Right kidney (tissue), 1 donor: Measurements from ENCODE around the gene COASY.
"Not testable (repeated sequence)": the region's sequence is repeated elsewhere in the genome, so short reads cannot be mapped to it uniquely, and the experiment has no call there.

Experiments used
- DNase-seq: peaks from one replicate; pipeline ENCODE4 v3.0.0-alpha.2; 2016

The COASY gene

GRCh38 chr17:42530952-42531454 lies 30.9 kb upstream of the COASY start:
- DNase-seq = no peak

DNA sequence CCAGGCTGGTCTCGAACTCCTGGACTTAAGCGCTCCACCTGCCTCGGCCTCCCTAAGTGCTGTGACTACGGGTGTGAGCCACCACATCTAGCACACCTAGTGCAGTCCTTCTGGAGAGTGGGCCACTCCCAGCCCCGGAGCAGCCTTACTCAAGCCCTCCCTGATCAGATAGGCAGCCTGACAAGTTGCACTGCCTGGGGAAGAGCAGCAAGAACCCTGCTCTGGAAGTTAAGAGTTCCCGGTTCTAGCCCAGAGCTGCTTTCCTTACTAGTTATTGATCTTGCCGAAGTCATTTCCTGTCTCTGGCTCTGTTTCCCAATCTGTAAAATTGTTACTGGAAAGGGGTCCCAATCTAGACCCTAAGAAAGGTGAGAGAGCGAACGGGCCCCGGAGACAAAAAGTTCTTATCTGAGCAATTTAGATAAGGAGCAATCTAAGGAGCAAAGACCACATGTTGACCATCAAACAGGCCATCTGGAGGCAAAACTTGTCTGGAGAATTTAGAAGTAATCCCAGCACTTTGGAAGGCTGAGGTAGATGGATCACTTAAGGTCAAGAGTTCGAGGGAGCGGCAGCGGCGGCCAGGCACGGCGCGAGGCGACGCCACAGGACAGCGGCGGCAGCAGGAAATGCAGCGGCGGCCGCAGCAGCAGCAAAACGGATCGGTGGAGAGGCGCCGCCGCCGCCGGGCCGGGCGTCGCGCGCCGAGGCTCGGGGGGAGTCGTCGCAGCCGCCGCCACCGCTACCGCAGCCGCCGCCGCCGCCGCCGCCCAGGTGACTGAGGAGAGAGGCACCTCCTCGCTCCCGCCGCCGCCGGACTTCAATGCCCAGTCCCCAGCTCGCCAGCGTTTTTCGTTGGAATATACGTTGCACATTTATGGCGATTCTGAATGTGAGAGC lies 30.2 kb upstream of the COASY start:
- DNase-seq = peak; percentile 70

DNA sequence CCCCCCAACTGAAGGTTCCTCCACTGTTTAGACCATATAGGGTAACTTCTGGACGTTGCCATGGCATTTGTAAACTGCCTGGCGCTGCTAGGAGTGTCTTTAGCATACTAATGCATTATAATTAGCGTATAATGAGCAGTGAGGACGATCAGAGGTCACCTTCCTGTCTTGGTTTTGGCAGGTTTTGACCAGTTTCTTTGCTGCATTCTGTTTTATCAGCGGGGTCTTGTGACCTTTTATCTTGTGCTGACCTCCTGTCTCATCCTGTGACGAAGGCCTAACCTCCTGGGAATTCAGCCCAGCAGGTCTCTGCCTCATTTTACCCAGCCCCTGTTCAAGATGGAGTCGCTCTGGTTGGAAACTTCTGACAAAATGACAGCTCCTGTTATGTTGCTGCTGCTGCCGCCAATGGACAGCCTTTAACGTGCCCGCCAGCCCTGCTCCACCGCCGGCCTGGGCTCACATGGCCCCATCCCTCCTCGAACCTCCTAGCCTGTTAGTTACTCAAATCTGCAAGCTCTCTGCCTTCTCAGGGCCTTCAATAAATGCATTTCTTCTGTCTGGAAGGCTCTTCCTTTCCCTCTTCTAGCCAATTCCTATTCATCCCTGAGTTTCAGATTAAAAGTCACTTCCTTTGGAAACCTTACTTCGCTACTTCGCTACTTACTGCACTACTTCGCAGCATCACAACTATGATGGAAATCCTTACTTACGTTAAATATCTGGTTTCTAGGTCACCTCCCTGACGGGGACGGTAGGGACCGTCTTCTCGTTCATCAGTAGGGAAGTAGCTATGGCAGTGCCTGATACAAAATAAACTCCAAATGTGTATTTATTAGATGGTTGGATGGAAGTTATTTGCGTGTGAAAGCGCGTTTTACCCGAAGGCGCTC lies 26.5 kb upstream of the COASY start:
- no peak for DNase-seq

DNA sequence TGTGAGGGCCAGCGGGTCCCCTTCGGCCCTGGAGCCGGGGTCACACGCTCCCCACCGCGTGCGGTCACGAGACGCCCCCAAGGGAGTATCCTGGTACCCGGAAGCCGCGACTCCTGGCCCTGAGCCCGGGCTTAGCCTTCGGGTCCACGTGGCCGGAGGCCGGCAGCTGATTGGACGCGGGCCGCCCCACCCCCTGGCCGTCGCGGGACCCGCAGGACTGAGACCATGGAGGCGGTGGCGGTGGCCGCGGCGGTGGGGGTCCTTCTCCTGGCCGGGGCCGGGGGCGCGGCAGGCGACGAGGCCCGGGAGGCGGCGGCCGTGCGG lies 25.9 kb upstream of the COASY start, which contains the start of gene NAGLU:
Gene NAGLU, plus strand, starts transcription at position 194 of the 324 bp plus-strand sequence. Its CDS starts 32 bp downstream, at position 226.
- DNase-seq = peak; percentile 78

GRCh38 chr17:42536372-42537155 lies 25.4 kb upstream of the COASY start:
- peak; percentile 68 for DNase-seq

DNA sequence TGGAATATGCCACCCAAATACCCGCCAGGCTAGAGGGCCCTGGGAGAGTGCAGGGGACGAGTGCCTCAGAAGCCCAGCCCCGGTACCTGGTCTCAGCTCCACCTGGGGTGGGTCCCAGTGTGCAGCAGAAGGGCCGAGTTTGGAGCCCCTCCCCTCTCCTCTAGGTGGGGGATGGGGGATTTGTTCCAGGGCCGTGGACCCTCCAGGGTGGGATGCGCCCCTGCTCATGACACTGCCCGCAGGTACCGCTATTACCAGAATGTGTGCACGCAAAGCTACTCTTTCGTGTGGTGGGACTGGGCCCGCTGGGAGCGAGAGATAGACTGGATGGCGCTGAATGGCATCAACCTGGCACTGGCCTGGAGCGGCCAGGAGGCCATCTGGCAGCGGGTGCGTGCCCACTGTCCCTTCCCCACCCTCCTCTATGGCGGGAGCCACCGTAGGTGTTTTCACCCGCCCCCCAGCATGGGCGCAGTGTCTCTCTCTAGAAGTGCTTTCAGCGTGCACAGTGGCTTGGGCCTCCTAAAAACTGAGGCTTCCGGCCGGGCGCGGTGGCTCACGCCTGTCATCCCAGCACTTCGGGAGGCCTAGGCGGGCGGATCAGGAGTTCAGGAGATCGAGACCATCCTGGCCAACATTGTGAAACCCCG lies 24.7 kb upstream of the COASY start:
- DNase-seq = no peak

DNA sequence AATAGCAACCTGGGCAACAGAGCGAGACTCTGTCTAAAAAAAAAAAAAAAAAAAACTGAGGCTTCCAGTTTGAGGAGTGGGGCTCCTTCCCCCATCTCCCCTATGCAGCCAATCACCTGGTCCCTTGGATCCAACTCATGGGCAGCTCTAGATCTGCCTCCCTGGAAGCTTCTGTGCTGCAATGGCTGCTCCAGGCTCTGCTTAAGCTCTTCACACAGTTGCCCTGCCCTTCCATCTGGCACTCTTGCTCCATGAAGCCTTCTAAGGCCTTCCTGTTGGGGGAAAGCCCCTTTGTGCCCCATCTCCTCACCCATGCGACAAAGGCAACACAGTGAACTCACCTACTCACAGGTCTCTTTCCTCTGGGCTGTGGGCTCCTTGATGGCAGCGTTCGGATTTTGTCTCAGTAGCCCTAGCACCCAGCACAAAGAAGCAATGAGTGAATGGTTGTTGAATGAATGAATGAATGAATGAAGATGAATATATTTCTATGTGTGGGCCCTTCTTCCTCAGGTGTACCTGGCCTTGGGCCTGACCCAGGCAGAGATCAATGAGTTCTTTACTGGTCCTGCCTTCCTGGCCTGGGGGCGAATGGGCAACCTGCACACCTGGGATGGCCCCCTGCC lies 24.0 kb upstream of the COASY start:
- no peak for DNase-seq

- no peak for DNase-seq
These were observed 23.5 kb upstream of the COASY start for GRCh38 chr17:42538482-42538881.

DNA sequence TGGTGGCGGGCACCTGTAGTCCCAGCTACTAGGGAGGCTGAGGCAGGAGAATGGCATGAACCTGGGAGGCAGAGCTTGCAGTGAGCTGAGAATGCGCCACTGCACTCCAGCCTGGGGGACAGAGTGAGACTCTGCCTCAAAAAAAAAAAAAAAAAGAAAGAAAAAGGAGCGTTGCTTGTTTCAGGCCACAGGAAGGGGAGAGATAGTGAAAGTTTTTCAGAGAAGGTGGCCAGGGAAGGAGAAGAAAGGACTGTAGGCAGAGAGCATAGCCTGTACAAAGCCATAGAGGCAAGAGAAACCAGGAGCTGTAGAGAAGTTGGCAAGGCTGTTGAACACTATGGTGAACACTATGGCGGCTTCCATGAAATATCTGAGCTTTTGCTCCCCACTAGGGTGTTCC lies 21.4 kb upstream of the COASY start:
- DNase-seq = not testable (repeated sequence)

GRCh38 chr17:42541041-42541833 lies 20.7 kb upstream of the COASY start:
- DNase-seq = no peak

DNA sequence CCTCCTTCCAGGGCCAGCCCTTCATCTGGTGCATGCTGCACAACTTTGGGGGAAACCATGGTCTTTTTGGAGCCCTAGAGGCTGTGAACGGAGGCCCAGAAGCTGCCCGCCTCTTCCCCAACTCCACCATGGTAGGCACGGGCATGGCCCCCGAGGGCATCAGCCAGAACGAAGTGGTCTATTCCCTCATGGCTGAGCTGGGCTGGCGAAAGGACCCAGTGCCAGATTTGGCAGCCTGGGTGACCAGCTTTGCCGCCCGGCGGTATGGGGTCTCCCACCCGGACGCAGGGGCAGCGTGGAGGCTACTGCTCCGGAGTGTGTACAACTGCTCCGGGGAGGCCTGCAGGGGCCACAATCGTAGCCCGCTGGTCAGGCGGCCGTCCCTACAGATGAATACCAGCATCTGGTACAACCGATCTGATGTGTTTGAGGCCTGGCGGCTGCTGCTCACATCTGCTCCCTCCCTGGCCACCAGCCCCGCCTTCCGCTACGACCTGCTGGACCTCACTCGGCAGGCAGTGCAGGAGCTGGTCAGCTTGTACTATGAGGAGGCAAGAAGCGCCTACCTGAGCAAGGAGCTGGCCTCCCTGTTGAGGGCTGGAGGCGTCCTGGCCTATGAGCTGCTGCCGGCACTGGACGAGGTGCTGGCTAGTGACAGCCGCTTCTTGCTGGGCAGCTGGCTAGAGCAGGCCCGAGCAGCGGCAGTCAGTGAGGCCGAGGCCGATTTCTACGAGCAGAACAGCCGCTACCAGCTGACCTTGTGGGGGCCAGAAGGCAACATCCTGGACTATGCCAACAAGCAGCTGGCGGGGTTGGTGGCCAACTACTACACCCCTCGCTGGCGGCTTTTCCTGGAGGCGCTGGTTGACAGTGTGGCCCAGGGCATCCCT lies 18.5 kb upstream of the COASY start:
- no peak for DNase-seq

DNA sequence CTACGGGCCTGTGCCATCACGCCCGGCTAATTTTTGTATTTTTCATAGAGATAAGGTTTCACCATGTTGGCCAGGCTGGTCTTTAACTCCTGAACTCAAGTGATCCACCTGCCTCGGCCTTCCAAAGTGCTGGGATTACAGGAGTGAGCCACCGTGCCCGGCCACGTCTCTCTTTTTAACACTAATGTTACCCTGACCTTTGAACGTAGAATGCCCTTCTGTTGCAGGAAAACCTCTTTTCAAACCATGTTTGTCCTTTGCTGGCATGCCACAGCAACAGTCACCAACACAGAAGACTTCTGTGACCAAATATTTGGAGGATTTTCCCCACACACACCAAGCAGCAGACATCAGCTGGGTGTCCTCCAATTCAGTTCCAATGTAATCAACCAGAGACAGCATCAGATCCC lies 17.1 kb upstream of the COASY start:
- no peak for DNase-seq

GRCh38 chr17:42545755-42546505 lies 16.0 kb upstream of the COASY start:
- DNase-seq = not testable (repeated sequence)

GRCh38 chr17:42547001-42547461 lies 14.9 kb upstream of the COASY start:
- DNase-seq = no peak

GRCh38 chr17:42547698-42548069 lies 14.3 kb upstream of the COASY start:
- no peak for DNase-seq

DNA sequence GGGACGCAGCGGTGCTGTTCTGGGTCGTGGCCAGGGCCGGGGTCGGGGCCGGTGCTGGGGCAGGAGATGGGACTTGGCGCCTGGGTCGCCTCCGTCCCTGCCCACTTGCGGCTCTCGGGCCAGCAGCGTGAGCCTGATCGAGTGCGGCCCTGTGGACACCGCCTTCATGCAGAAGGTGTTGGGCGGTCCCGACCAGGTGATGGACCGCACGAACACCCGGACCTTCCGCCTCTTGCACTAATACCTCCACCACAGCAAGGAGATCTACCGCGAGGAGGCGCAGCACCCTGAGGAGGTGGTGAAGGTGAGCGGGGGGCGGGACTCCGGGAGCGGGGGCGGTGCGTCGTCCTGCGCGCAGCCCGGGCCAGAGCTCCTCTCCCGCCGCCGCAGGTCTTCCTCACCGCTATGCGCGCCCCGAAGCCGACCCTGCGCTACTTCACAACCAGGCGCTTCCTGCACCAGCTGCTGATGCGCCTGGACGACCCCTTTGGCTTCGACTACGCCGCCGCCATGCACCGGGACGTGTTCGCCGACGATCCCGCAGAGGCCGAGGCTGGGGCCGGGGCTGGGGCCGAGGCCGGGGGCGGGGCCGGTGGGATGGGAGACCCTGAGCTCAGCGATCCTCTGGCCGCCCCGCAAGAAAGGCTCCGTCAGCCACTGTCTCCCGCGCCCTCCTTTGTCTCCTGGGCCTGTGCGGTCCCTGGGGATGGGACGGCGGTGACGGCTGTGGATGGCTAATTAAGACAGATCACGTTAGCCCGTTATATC lies 13.7 kb upstream of the COASY start:
- peak; percentile 81 for DNase-seq

DNA sequence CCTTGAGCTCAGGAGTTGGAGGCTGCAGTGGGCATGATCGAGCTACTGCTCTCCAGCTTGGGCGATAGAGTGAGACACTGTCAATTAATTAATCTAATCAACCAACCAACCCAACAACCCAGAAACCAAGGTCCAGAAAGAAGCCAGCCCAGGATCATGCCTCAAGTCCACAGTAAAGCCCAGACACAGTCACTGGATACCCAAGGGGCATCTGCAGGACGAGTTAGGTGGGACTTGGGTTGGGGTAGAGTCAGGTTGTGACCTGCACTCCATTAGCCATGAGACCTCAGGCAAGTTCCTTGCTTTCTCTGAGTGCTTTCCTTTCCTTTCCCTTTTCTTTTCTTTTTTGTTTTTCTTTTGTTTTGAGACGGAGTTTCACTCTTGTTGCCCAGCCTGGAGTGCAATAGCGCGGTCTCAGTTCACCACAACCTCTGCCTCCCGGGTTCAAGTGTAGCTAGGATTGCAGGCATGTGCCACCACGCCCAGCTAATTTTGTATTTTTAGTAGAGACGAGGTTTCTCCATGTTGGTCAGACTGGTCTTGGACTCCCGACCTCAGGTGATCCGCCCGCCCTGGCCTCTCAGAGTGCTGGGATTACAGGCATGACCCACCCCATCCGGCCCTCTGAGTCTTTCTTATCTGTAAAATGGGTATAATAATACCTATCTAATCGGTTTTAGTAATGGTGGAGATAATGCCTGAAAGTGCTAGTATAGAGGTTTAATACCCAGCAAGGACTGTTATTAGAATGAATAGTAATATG lies 12.8 kb upstream of the COASY start:
- DNase-seq = no peak
